AG04449 (cell line): ENCODE data around the gene LPP.

ENCODE experiments used
- CTCF ChIA-PET: fragments of 350-600 bp; formaldehyde crosslinking; extraction: SDS; loops from one replicate; lab custom pipeline; 2021; ENCODE audit warnings: antibody characterized with exemption; lab: Yijun Ruan, JAX
- POLR2A ChIA-PET: fragments of 400-600, 350-600 bp; formaldehyde crosslinking; extraction: SDS; loops from one replicate; lab custom pipeline; 2020; ENCODE audit warnings: antibody characterized with exemption, inconsistent platforms; lab: Yijun Ruan, JAX
- DNase-seq: peaks from one replicate; pipeline ENCODE4 v3.0.0-alpha.2; 2010; ENCODE audit warnings: low read depth, low spot score
- H3K4me3 ChIP-seq: 2 replicates; pipeline ENCODE4 v1.5.1; 2011; ENCODE audit warnings: low read depth, mild to moderate bottlenecking, control low read depth, low read length
- CTCF ChIP-seq: IDR thresholded peaks from one replicate; pipeline ENCODE4 v1.5.1; 2011; ENCODE audit warnings: mild to moderate bottlenecking, moderate library complexity, low read length, control low read depth, inconsistent platforms; ENCODE audit not compliant: insufficient read depth; ENCODE audit errors: missing control alignments

Gene LPP

GRCh38 chr3:188684276-188684675 is 530.3 kb downstream of the LPP start:
- no peak for DNase-seq
- H3K4me3 ChIP-seq = no peak overlapping the region
- ChIA-PET CTCF (interaction anchor here (1.0 to 1.6 kb wide), 2 partner anchors 11 to 329 kb away, joined by 3 to 4 read pairs; no protein-coding TSS in a partner anchor), POLR2A (interaction anchor here (0.5 kb wide), 1 partner anchor 17 kb away, joined by 3 read pairs; no protein-coding TSS in a partner anchor)
- TF ChIP-seq CTCF = no peak

- CTCF ChIA-PET = interaction anchor here (1.6 to 4.0 kb wide), 3 partner anchors 10 to 946 kb away, joined by 4 to 19 read pairs (median 14); no protein-coding TSS in a partner anchor
- H3K4me3 ChIP-seq = no peak overlapping the region
- TF ChIP-seq CTCF = no peak
- DNase-seq = no peak
- POLR2A ChIA-PET = no interaction called here
Observed at GRCh38 chr3:188685789-188686188, 531.8 kb downstream of the LPP start.

- no peak for DNase-seq
- TF ChIP-seq CTCF = no peak
- POLR2A ChIA-PET = no interaction called here
- no peak overlapping the region for H3K4me3 ChIP-seq
- CTCF ChIA-PET = interaction anchor here (0.8 to 4.0 kb wide), 5 partner anchors 12 to 947 kb away, joined by 3 to 19 read pairs (median 5); no protein-coding TSS in a partner anchor
Observed at GRCh38 chr3:188686324-188686723, 532.4 kb downstream of the LPP start.

GRCh38 chr3:188687389-188687788 is 533.4 kb downstream of the LPP start:
- ChIA-PET CTCF (interaction anchor here (1.1 to 4.0 kb wide), 5 partner anchors 11 to 951 kb away, joined by 3 to 19 read pairs (median 5); no protein-coding TSS in a partner anchor), POLR2A (no interaction called here)
- no peak overlapping the region for H3K4me3 ChIP-seq
- peak; percentile 31 for TF ChIP-seq CTCF
- DNase-seq = peak; percentile 38

GRCh38 chr3:188689101-188689574 is 535.2 kb downstream of the LPP start:
- H3K4me3 ChIP-seq = no peak overlapping the region
- ChIA-PET CTCF (interaction anchor here (4.0 kb wide), 1 partner anchor 266 kb away, joined by 19 read pairs; no protein-coding TSS in a partner anchor), POLR2A (no interaction called here)
- no peak for TF ChIP-seq CTCF
- no peak for DNase-seq

GRCh38 chr3:188690064-188690463 is 536.1 kb downstream of the LPP start:
- POLR2A ChIA-PET = interaction anchor here (0.6 kb wide), 1 partner anchor 257 kb away, joined by 3 read pairs; no protein-coding TSS in a partner anchor
- no peak for TF ChIP-seq CTCF
- no peak overlapping the region for H3K4me3 ChIP-seq
- CTCF ChIA-PET = interaction anchor here (0.7 to 1.6 kb wide), 3 partner anchors 9 to 951 kb away, joined by 3 to 6 read pairs (median 4); no protein-coding TSS in a partner anchor
- no peak for DNase-seq
